NOMO-1 treated with DMSO at 0.1 percent for 48 hours (cell line): ENCODE measurements around the gene PLEKHM1.
"Not testable (repeated sequence)": the region's sequence is repeated elsewhere in the genome, so short reads cannot be mapped to it uniquely, and the experiment has no call there.

Source experiments
- DNase-seq: peaks from one replicate; lab custom pipeline; 2025; ENCODE audit not compliant: unreplicated experiment; lab: John Stamatoyannopoulos, UW

Gene PLEKHM1

DNA sequence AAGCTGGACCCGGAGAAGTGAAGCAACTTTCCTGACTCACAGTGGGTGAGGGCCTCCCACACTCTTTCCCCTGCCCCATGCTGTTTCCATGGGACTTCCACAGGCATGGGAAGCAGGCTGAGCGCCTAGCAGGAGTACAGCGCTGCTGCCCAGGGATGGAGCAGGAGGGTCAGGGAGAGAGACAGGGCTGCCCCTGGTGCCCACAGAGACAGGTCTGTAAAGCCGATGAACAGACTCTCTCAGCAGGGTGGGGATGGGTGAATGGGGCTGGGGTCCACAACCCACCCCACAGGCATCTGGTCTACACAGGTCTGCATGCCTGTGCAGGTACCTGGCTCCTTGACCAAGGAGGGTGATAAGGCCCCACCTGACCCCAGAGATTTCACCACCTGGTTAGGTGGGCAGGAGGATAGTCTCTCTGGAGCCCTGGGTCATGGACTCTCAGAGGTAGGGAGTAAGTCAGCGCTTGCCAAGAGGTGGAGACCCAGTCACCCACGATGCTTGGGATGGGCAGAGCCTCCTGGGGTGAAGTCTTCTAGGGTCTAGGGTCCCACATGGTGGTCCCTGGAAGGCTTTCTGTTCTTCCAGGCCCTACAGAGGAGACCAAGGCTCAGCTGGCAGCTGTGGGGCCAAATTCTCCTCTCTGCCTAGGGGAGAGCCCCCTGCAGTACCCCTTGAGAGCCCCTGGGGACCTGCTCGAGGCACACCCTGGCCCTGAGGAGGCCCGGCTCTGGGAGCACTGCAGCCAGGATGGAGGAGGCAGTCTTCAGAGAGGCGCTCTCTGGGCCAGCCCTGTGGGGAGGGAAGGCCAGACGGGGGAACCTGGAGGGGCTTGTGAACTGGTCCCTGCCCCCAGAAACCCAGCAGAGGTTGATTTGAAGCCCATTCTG lies 46.9 kb downstream of the PLEKHM1 start:
- DNase-seq, result not testable (repeated sequence)

DNA sequence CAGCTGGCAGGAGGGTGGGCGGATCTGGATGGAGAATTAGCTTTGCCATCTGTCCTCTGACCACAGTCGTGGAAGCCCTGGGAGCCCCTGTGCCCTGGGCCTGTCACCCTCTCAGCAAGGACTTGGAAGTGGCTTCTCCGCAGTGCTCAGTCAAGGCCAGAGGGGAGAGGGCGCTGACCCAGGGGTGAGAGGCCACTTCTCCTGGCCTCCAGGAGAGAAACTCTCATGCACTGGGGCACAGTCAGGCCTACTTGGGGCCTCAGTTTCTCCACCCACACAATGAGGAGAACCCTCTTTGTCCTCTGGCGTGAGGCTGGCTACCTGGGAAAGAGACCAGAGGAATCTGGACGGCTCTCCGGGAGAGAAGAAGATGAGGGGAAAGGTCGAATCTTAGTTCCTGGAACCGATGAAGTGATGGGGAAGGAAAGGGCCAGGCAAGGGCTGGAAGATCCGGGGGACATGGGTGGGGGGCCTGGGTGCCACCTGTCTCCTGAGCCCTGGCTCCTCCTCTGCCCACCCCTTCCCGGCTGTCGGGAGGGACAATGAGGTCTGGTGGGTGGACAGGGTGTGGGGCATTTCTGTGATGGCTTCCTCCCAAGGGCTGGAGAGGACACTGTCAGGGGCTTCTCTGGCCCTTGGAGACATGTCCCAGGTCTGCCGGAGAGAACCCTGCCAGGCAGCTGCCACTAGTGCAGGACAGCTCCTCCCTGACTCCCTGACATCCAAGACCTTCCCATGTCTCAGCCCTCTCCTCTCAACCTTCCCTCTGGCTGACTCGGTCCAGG lies 48.8 kb downstream of the PLEKHM1 start:
- no peak for DNase-seq

DNA sequence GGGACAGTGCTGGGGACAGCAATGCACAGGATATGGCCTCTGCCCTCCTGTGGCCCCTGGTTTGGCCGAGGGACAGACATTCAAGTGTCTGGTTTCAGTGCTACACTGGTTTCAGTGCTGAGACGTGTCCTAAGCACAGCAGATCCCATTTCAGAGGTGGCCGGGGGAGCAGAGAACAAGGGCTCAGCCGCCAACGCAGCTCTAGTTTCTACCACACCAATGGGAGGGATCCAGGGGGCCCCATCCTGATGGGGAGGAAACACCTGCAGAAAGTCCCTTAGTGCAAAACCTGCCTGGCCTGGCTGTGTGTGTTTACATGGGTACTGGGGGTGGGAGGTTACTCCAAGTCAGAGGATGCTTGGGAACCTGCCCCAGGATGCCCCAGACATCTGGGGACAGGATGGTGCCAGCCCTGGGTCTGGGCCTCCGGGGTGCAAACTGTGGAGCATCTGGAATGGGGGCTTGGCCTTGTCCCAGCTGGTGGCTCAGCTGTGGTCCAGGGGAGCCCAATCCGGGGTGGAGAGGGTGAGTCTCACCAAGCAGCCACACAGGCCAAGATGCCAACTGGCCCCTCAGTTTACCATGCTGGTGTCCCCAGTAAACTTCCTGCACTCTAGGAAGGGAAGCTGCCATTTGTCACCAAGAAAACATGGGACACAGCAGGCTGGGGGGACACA lies 49.5 kb downstream of the PLEKHM1 start:
- DNase-seq, result not testable (repeated sequence)

DNA sequence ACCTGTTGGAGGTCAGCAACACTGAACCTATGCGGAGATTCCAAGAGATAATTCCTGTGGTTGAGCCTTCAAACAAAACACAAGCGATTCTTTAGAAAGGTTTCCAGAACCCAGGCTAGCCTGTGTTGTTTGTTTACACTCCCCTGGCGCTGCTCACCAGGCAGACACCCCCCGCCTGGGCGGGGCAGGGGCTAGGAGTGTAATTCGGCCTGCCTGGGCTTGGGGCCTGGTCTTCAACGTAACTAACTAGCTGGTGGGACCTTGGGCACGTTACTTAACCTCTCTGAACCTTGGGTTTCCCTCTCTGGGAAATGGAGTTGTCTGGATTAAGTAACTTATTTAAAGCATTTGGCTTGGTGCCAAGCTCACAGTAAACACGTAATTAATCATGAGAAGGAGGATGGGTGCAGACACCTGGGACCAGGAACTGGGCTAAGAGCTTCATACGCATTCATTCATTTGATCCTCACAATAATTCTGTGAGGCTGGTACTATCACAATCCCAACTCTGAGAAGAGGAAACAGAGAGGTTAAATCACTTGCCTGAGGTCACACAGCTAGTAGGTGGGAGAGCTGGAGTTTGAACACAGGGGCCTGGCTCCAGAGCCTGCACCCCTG lies 50.3 kb downstream of the PLEKHM1 start:
- no peak for DNase-seq

- no peak for DNase-seq
These were observed 51.5 kb downstream of the PLEKHM1 start for GRCh38 chr17:45438931-45439610.

GRCh38 chr17:45437465-45438283 lies 52.8 kb downstream of the PLEKHM1 start:
- no peak for DNase-seq

DNA sequence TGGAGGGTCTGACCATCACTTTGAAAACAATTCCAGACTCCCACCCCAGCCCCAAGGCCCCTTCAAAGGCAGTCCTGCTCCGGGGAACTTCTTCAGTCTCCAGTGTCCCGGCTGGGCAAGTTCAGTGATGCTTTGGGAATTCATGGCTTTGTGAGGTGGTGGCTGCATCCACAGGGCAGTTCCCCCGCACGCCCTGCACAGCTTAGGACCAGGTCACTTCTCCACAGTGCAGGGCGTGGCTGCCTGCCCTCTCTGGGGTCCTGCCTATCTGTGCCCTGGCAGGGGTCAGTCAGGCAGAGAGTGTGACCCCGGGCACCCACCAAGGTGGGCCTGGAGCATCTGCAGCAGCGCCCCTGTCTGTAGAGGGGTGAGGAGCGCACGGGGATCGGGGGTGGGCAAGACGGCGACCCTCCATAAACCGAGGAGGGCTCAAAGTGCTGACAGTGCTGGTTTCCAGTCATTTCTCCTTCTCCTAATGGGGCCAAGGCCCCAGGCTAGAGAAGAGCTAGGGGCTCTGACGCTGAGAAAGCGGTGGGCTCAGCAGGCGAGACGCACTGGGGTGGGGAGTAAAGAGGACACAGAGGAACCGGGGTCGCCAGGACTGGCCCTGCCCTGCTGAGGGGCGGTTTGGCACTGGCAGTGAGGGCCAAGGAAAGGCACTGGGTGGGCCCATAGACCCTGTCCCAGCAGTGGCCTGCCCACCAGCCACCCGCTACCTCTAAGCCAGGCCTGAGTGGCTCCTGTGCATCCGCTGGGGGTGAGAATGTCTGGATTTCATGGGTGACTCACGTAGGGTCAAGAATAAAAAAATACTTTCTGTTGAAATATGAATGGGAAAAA lies 53.7 kb downstream of the PLEKHM1 start:
- DNase-seq, result no peak

GRCh38 chr17:45436161-45436560 lies 54.4 kb downstream of the PLEKHM1 start:
- DNase-seq, result no peak

DNA sequence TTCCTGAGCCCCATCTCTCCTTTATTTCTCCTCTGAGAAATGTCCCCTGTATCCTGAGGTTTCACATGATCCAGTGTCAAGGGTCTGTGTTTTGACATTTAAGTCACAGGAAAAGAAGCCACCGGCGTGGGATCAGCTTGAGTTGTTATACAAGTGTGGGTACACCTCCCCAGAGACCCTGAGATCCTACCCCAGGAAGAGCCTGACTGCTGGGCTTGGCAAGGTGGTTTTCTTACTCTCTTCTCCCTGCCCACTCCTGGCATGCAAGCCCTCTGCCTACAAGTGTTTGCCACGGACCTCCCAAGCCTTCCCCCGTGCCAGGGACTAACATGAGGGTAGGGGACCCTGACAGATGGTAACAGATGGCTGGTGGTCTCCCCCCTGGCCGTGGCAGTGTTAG lies 55.0 kb downstream of the PLEKHM1 start:
- no peak for DNase-seq

DNA sequence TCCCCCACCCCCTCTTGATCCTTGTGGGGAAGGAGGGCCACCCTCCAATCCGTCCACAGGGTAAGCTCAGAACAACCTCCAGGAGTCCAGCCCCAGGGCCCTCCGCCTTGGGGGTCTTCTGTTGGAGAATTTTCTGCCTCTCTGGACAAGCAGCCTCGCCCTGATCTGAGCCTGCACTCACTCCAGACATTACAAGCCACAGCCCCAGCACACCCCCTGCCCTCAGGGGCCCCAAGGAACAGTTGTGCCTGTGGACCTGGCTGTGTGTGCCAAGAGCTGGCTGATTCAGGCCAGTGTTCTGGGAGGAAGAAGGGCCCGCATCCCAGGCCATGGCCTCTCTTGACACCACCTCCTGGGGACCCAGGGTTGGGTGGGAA lies 57.4 kb downstream of the PLEKHM1 start:
- DNase-seq, result no peak

DNA sequence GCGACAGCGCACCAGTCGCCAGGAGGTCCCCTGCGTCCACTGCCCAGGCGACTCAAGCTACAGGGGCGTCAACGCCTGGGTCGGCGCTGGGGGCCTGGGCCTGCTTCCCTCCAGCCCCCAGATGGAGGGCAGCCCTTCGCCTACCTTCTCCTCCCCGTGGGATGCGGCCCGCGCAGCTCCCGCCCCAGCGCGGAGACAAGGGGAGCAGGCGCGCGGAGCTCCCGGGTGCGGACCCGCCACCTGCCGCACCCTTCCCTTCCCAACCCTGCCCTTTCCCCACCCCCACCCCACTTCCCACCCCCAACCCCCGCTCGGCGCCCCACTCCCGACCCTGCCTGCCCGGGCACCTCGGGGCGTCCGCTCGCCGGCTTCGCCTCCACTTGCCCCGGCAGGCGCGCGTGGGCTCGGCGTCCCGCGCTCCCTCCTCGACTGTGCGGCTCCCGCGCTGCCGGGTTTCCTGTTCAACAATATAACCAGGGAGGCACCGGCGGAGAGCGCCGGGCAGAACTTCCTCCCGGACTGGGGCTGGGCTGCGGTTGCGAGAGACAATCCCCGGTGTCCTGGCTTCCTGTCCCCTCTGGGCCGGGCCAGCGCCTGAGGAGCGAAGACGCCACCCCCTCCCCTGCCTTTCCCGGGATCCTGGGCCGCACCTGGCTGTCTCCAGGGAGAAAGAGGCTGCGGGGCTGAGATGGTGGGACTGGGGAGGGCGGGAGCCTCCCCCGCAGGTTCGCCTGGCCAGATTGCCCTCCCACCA lies 57.9 kb downstream of the PLEKHM1 start, which contains the start of gene ARHGAP27:
ARHGAP27 (minus strand) TSS at position 466 of the 754 bp plus-strand sequence. CDS start 2,591 bp downstream, outside the sequence.
- peak; percentile 58 for DNase-seq

GRCh38 chr17:45431531-45432404 lies 58.8 kb downstream of the PLEKHM1 start:
- DNase-seq, result peak; percentile 67

GRCh38 chr17:45430738-45431530 lies 59.6 kb downstream of the PLEKHM1 start:
- no peak for DNase-seq

DNA sequence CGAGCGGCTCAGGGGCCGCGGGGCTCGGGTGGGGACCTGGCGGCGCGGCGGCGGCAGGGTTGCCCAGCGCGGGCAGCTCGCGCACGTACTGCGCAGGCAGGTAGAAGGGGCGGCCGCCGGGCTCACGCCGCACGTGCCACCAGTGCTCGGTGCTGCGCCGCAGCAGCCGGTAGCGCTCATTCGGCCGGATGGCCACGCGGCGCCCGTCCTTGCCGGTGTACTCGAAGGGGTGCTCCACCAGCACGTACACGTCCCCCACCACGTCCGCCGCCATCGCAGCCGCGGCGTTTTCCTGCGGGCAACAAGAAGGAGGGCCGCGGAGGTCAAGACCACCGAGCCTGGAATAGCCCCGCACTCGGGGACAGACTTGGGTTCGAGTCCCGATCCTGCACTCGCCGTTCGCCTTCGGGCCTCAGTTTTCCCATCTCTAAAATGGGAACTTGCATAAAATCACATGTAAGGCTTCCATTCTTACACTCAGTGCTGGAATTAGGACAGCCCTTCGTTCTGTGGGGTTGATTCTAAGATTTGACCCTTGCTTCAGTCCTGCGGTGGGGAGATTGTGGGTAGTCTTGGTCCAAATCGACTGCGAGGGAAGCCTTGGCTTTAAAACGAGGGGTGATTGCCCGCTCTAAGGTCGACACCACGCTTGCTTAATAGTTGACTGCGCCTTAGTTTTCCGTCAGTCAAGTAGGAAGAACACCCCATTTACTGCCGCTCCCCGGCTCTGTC lies 60.3 kb downstream of the PLEKHM1 start:
- no peak for DNase-seq

GRCh38 chr17:45429339-45430005 lies 61.0 kb downstream of the PLEKHM1 start:
- no peak for DNase-seq
